ENCODE data around the gene ZGLP1.

Gene ZGLP1

DNA sequence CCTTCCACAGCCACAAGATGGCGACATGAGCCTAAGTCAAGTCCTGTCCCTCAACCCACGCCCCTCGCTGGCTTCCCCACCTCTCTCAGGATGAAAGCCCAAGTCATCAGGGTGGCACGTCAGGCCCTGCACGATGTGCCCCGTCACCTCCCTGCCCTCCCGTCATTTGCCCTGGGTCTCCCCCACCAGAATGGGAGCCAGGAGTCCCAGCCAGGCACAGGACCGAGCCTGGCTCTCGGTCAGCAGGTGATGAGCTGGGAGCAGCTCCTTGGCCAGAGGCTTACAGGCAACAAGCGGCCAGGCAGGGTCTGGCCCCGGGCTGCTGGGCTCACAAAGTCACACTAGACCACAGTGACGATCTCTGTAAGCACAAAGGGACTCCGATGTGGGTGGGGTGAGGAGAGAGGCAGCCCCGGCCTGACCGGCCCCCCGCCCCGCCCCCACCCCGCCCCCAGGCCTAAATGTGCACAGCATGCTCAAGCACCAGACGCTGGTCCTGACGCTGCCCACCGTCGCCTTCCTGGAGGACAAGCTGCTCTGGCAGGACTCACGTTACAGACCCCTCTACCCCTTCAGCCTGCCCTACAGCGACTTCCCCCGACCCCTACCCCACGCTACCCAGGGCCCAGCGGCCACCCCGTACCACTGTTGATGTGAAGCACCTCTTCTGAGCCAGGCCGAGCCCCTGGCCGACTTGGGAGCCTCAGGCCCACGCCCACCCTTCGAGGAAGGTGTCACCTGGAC is 50.3 kb downstream of the ZGLP1 start:
- H3K4me3 Mint-ChIP-seq = no peak overlapping the region
- no peaks in the 10 kb centered on the region for H3K9me3 Mint-ChIP-seq
- peaks cover 29% of the 10 kb centered on the region for H3K36me3 Mint-ChIP-seq (ENCODE audit: low read depth)
- H3K27me3 Mint-ChIP-seq (ENCODE audit: low read depth) = no peaks in the 10 kb centered on the region
- H3K4me1 Mint-ChIP-seq = no peaks in the 10 kb centered on the region
- no peak overlapping the region for H3K27ac Mint-ChIP-seq
- TF ChIP-seq, protein P1, sequence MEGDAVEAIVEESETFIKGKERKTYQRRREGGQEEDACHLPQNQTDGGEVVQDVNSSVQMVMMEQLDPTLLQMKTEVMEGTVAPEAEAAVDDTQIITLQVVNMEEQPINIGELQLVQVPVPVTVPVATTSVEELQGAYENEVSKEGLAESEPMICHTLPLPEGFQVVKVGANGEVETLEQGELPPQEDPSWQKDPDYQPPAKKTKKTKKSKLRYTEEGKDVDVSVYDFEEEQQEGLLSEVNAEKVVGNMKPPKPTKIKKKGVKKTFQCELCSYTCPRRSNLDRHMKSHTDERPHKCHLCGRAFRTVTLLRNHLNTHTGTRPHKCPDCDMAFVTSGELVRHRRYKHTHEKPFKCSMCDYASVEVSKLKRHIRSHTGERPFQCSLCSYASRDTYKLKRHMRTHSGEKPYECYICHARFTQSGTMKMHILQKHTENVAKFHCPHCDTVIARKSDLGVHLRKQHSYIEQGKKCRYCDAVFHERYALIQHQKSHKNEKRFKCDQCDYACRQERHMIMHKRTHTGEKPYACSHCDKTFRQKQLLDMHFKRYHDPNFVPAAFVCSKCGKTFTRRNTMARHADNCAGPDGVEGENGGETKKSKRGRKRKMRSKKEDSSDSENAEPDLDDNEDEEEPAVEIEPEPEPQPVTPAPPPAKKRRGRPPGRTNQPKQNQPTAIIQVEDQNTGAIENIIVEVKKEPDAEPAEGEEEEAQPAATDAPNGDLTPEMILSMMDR (IDR thresholded peaks at IDR 0.05; ENCODE audit: unreplicated experiment in 3 of 3) = peak; percentile 65 to 70 (median 67)

DNA sequence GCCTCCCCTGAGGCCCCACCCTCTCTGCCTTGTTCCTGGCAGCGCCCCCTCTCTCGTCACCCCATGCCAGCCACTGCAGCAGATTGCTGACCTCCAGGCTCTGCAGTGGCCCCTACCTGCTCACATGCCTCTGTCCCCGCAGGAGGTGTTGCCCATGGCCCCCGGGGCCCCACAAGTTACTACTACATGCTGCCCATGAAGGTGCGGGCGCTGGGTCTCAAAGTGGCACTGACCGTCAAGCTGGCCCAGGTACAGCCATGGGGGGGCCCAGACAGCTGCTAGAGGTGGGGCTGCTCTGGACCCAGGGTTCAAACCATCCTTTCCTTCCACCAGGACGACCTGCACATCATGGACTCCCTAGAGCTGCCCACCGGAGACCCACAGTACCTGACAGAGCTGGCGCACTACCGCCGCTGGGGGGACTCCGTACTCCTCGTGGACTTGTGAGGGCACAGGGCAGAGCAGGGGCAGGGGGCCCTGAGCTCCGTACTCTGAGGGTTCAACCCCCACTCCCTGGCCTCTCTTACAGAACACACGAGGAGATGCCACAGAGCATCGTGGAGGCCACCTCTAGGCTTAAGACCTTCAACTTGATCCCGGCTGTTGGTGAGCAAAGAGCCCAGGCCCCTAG is 51.4 kb downstream of the ZGLP1 start:
- H3K27me3 Mint-ChIP-seq (ENCODE audit: low read depth) = no peaks in the 10 kb centered on the region
- peaks cover 37% of the 10 kb centered on the region for H3K36me3 Mint-ChIP-seq (ENCODE audit: low read depth)
- TF ChIP-seq, protein P1 (IDR thresholded peaks at IDR 0.05; ENCODE audit: unreplicated experiment in 3 of 3) = no peak
- H3K9me3 Mint-ChIP-seq = no peaks in the 10 kb centered on the region
- no peak overlapping the region for H3K4me3 Mint-ChIP-seq
- H3K4me1 Mint-ChIP-seq = no peaks in the 10 kb centered on the region
- no peak overlapping the region for H3K27ac Mint-ChIP-seq

DNA sequence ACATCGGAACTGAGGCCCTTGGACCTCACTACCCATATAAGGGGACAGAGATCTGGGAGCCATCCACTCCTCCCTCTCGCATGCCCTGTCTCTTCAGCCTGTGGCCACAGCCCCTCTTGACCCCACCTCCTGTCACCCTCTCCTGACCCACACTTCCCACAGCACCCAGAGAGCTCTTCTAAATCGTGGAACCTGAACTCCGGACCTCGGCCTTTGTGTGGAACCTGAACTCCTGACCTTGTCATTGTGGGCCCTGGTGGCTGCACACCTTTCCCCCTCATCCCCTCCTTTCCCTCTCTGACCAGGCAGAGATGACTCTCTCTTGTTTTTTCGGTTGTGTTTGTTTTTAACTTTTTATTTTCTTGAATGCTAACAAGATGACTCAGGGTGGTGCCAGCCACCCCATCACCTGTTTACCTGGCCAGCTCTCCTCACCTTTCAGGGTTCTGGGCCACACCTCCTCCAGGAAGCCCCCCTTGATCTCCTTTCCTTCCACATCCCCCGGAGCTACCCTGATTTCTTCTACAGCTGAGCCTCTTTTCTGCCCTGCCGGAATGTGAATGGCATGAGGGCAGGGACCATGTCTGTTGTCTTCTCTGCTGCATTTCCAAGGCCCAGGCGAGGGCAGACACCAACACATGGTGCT is 52.5 kb downstream of the ZGLP1 start:
- Mint-ChIP-seq H3K4me3 (peak overlapping the region in 2 of 3 experiments; percentile 3 to 53), H3K9me3 (no peaks in the 10 kb centered on the region), H3K4me1 (peaks cover 4% of the 10 kb centered on the region), H3K27me3 (ENCODE audit: low read depth) (no peaks in the 10 kb centered on the region), H3K27ac (no peak overlapping the region), H3K36me3 (ENCODE audit: low read depth) (peaks cover 37% of the 10 kb centered on the region)
- TF ChIP-seq, protein P1 (IDR thresholded peaks at IDR 0.05; ENCODE audit: unreplicated experiment in 3 of 3) = no peak

DNA sequence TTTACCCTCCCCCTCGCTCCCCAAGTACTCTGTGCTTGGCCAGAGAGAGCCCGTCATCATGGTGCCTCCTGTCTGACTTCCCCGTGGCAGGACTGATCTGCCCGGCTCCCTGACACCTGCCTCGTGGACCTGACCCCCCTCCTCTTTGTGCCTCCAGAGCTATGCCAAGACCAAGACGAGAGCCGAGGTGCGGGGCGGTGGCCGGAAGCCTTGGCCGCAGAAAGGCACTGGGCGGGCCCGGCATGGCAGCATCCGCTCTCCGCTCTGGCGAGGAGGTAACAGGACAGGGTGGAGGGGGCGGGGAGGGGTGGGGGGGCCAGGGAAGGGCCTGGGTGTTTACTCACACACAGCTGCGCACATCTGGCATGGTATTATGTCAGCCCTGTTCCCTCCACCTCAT is 53.1 kb downstream of the ZGLP1 start:
- Mint-ChIP-seq H3K9me3 (no peaks in the 10 kb centered on the region), H3K4me1 (peaks cover 8% of the 10 kb centered on the region), H3K4me3 (no peak overlapping the region), H3K27me3 (ENCODE audit: low read depth) (no peaks in the 10 kb centered on the region), H3K27ac (no peak overlapping the region), H3K36me3 (ENCODE audit: low read depth) (peaks cover 40% of the 10 kb centered on the region)
- TF ChIP-seq, protein P1 (IDR thresholded peaks at IDR 0.05; ENCODE audit: unreplicated experiment in 3 of 3) = no peak

DNA sequence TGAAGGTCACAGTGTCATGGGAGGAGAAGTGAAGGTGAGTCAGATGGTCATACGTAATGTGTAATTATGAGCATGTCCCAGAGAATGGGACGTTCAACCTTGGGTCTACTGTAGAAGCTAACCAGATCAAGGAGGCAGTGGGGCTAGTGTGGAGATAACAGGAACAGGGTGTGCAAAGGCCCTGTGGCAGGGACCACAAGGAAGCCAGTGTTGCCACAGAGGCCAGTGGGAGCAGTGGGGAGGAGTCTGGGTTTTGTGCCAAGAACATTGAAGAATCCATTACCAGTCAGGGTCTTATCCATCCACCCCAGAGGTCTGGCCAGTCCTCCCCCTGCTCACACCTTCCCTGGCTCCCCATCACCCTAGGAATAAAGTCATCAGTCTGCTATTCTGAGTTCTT is 54.3 kb downstream of the ZGLP1 start:
- Mint-ChIP-seq H3K36me3 (ENCODE audit: low read depth) (peaks cover 40% of the 10 kb centered on the region), H3K27ac (no peak overlapping the region), H3K9me3 (no peaks in the 10 kb centered on the region), H3K27me3 (ENCODE audit: low read depth) (no peaks in the 10 kb centered on the region), H3K4me1 (peaks cover 10% of the 10 kb centered on the region), H3K4me3 (peak overlapping the region; percentile 55 to 65 (median 64))
- TF ChIP-seq, protein P1 (IDR thresholded peaks at IDR 0.05; ENCODE audit: unreplicated experiment in 3 of 3) = no peak
